Measurements from ENCODE around the gene MOB1B.

MOB1B gene

GRCh38 chr4:70956549-70957210 lies 54.5 kb downstream of the MOB1B start:
- Mint-ChIP-seq H3K4me1 (ENCODE audit: low read depth) (peaks cover 10% of the 10 kb centered on the region), H3K9me3 (no peaks in the 10 kb centered on the region), H3K27ac (peak overlapping the region; percentile 31), H3K4me3 (no peak overlapping the region), H3K36me3 (ENCODE audit: low read depth) (peaks cover 21% of the 10 kb centered on the region), H3K27me3 (no peaks in the 10 kb centered on the region)
- no peak for DNase-seq

GRCh38 chr4:70958681-70959080 lies 56.5 kb downstream of the MOB1B start:
- Mint-ChIP-seq H3K36me3 (ENCODE audit: low read depth) (peaks cover 28% of the 10 kb centered on the region), H3K4me1 (ENCODE audit: low read depth) (peaks cover 5% of the 10 kb centered on the region), H3K27ac (no peak overlapping the region), H3K27me3 (no peaks in the 10 kb centered on the region), H3K4me3 (no peak overlapping the region), H3K9me3 (no peaks in the 10 kb centered on the region)
- DNase-seq: no peak

- no peaks in the 10 kb centered on the region for H3K9me3 Mint-ChIP-seq
- DNase-seq: no peak
- peaks cover 36% of the 10 kb centered on the region for H3K36me3 Mint-ChIP-seq (ENCODE audit: low read depth)
- no peaks in the 10 kb centered on the region for H3K27me3 Mint-ChIP-seq
- peaks cover 10% of the 10 kb centered on the region for H3K4me1 Mint-ChIP-seq (ENCODE audit: low read depth)
- no peak overlapping the region for H3K4me3 Mint-ChIP-seq
- no peak overlapping the region for H3K27ac Mint-ChIP-seq
These were observed 66.9 kb downstream of the MOB1B start for GRCh38 chr4:70969076-70969475.

- H3K4me1 Mint-ChIP-seq (ENCODE audit: low read depth): peaks cover 2% of the 10 kb centered on the region
- H3K4me3 Mint-ChIP-seq: no peak overlapping the region
- H3K27ac Mint-ChIP-seq: no peak overlapping the region
- DNase-seq: no peak
- no peaks in the 10 kb centered on the region for H3K27me3 Mint-ChIP-seq
- H3K9me3 Mint-ChIP-seq: no peaks in the 10 kb centered on the region
- H3K36me3 Mint-ChIP-seq (ENCODE audit: low read depth): peaks cover 53% of the 10 kb centered on the region
These were observed 74.1 kb downstream of the MOB1B start for GRCh38 chr4:70976252-70976651.

- Mint-ChIP-seq H3K4me3 (no peak overlapping the region), H3K36me3 (ENCODE audit: low read depth) (peaks cover 38% of the 10 kb centered on the region), H3K27ac (no peak overlapping the region), H3K4me1 (ENCODE audit: low read depth) (no peaks in the 10 kb centered on the region), H3K9me3 (no peaks in the 10 kb centered on the region), H3K27me3 (no peaks in the 10 kb centered on the region)
- DNase-seq: no peak
These were observed 77.4 kb downstream of the MOB1B start for GRCh38 chr4:70979445-70980008.

GRCh38 chr4:70980196-70980595 lies 78.0 kb downstream of the MOB1B start:
- no peaks in the 10 kb centered on the region for H3K9me3 Mint-ChIP-seq
- peaks cover 31% of the 10 kb centered on the region for H3K36me3 Mint-ChIP-seq (ENCODE audit: low read depth)
- H3K27me3 Mint-ChIP-seq: no peaks in the 10 kb centered on the region
- no peak overlapping the region for H3K27ac Mint-ChIP-seq
- no peak for DNase-seq
- no peak overlapping the region for H3K4me3 Mint-ChIP-seq
- H3K4me1 Mint-ChIP-seq (ENCODE audit: low read depth): no peaks in the 10 kb centered on the region

GRCh38 chr4:70984106-70984505 lies 81.9 kb downstream of the MOB1B start:
- Mint-ChIP-seq H3K27me3 (no peaks in the 10 kb centered on the region), H3K27ac (no peak overlapping the region), H3K4me1 (ENCODE audit: low read depth) (no peaks in the 10 kb centered on the region), H3K36me3 (ENCODE audit: low read depth) (peaks cover 9% of the 10 kb centered on the region), H3K9me3 (no peaks in the 10 kb centered on the region), H3K4me3 (no peak overlapping the region)
- DNase-seq: no peak

- Mint-ChIP-seq H3K4me1 (ENCODE audit: low read depth) (no peaks in the 10 kb centered on the region), H3K4me3 (no peak overlapping the region), H3K27ac (no peak overlapping the region), H3K27me3 (no peaks in the 10 kb centered on the region), H3K9me3 (no peaks in the 10 kb centered on the region), H3K36me3 (ENCODE audit: low read depth) (peaks cover 4% of the 10 kb centered on the region)
- DNase-seq: no peak
These were observed 82.4 kb downstream of the MOB1B start for GRCh38 chr4:70984589-70984988.

GRCh38 chr4:70991596-70991995 lies 89.4 kb downstream of the MOB1B start:
- H3K4me1 Mint-ChIP-seq (ENCODE audit: low read depth): peaks cover 33% of the 10 kb centered on the region
- peaks cover 34% of the 10 kb centered on the region for H3K36me3 Mint-ChIP-seq (ENCODE audit: low read depth)
- H3K27me3 Mint-ChIP-seq: no peaks in the 10 kb centered on the region
- H3K4me3 Mint-ChIP-seq: no peak overlapping the region
- H3K27ac Mint-ChIP-seq: no peak overlapping the region
- H3K9me3 Mint-ChIP-seq: no peaks in the 10 kb centered on the region
- no peak for DNase-seq

GRCh38 chr4:70992391-70992881 lies 90.3 kb downstream of the MOB1B start:
- Mint-ChIP-seq H3K9me3 (no peaks in the 10 kb centered on the region), H3K4me3 (peak overlapping the region; percentile 96), H3K27me3 (no peaks in the 10 kb centered on the region), H3K27ac (peak overlapping the region; percentile 93), H3K36me3 (ENCODE audit: low read depth) (peaks cover 40% of the 10 kb centered on the region), H3K4me1 (ENCODE audit: low read depth) (peaks cover 41% of the 10 kb centered on the region)
- no peak for DNase-seq

GRCh38 chr4:70993181-70994068 lies 91.3 kb downstream of the MOB1B start, which contains the start of gene DCK:
DCK (plus strand) TSS chr4:70993649; CDS start chr4:70993836, 187 bp downstream.
- Mint-ChIP-seq H3K27ac (peak within 1 kb of the TSS; percentile 93), H3K4me1 (ENCODE audit: low read depth) (peaks cover 49% of the 10 kb centered on the region), H3K9me3 (no peaks in the 10 kb centered on the region), H3K36me3 (ENCODE audit: low read depth) (peaks cover 48% of the 10 kb centered on the region), H3K27me3 (no peaks in the 10 kb centered on the region), H3K4me3 (peak within 1 kb of the TSS; percentile 96)
- peak; percentile 93 for DNase-seq

GRCh38 chr4:70994069-70994366 lies 91.8 kb downstream of the MOB1B start:
- peak overlapping the region; percentile 93 for H3K27ac Mint-ChIP-seq
- H3K4me1 Mint-ChIP-seq (ENCODE audit: low read depth): peaks cover 52% of the 10 kb centered on the region
- peak overlapping the region; percentile 96 for H3K4me3 Mint-ChIP-seq
- no peaks in the 10 kb centered on the region for H3K9me3 Mint-ChIP-seq
- peaks cover 54% of the 10 kb centered on the region for H3K36me3 Mint-ChIP-seq (ENCODE audit: low read depth)
- no peak for DNase-seq
- H3K27me3 Mint-ChIP-seq: no peaks in the 10 kb centered on the region

- peaks cover 59% of the 10 kb centered on the region for H3K36me3 Mint-ChIP-seq (ENCODE audit: low read depth)
- H3K9me3 Mint-ChIP-seq: no peaks in the 10 kb centered on the region
- no peak for DNase-seq
- no peaks in the 10 kb centered on the region for H3K27me3 Mint-ChIP-seq
- H3K4me3 Mint-ChIP-seq: peak overlapping the region; percentile 96
- peaks cover 58% of the 10 kb centered on the region for H3K4me1 Mint-ChIP-seq (ENCODE audit: low read depth)
- H3K27ac Mint-ChIP-seq: peak overlapping the region; percentile 93
These were observed 92.4 kb downstream of the MOB1B start for GRCh38 chr4:70994387-70995099.

GRCh38 chr4:70996018-70996360 lies 93.8 kb downstream of the MOB1B start:
- no peaks in the 10 kb centered on the region for H3K27me3 Mint-ChIP-seq
- DNase-seq: peak; percentile 40
- H3K9me3 Mint-ChIP-seq: no peaks in the 10 kb centered on the region
- H3K4me1 Mint-ChIP-seq (ENCODE audit: low read depth): peaks cover 71% of the 10 kb centered on the region
- H3K36me3 Mint-ChIP-seq (ENCODE audit: low read depth): peaks cover 73% of the 10 kb centered on the region
- H3K4me3 Mint-ChIP-seq: peak overlapping the region; percentile 96
- H3K27ac Mint-ChIP-seq: peak overlapping the region; percentile 93

All from activated T-cell treated with anti-CD3 and anti-CD28 coated beads, Interleukin-2, amount 50 U/mL, for 24 hours (primary cell).